OCI-LY1 (cell line): ENCODE measurements around the gene BEND7.

Experiments used
- H2AFZ ChIP-seq: fragments of 200-600 bp; sonication (generic), shearing (Covaris generic); 2 replicates; pipeline ENCODE4 v1.6.0; 2014; ENCODE audit warnings: antibody characterized with exemption, mild to moderate bottlenecking, low read length
- H3F3A ChIP-seq: fragments of 200-600 bp; sonication (generic), shearing (Covaris generic); 2 replicates; pipeline ENCODE4 v1.6.0; 2014; ENCODE audit warnings: mild to moderate bottlenecking, antibody characterized with exemption, low read length, moderate library complexity; ENCODE audit not compliant: insufficient read depth
- H3K27ac ChIP-seq: fragments of 200-600 bp; sonication (generic); 2 replicates; pipeline ENCODE4 v1.5.1; 2014; ENCODE audit warnings: low read length, mixed run types, mild to moderate bottlenecking, low read depth; ENCODE audit not compliant: poor library complexity, severe bottlenecking
- H3K27me3 ChIP-seq: fragments of 200-600 bp; sonication (generic); 2 replicates; pipeline ENCODE4 v1.6.0; 2014; ENCODE audit warnings: antibody characterized with exemption, mild to moderate bottlenecking, low read length, moderate library complexity; ENCODE audit not compliant: insufficient read depth
- H3K36me3 ChIP-seq: fragments of 200-600 bp; sonication (generic); 2 replicates; pipeline ENCODE4 v1.6.1; 2014; ENCODE audit warnings: mild to moderate bottlenecking, antibody characterized with exemption, low read length, moderate library complexity, mixed read lengths; ENCODE audit not compliant: insufficient read depth
- H3K4me1 ChIP-seq: fragments of 200-600 bp; sonication (generic); 2 replicates; pipeline ENCODE4 v1.5.1; 2014; ENCODE audit warnings: mild to moderate bottlenecking, low read length, moderate library complexity; ENCODE audit not compliant: insufficient read depth, severe bottlenecking
- H3K4me2 ChIP-seq: fragments of 200-600 bp; sonication (generic), shearing (Covaris generic); 2 replicates; pipeline ENCODE4 v1.6.1; 2014; ENCODE audit warnings: low read length
- H3K4me3 ChIP-seq: fragments of 200-600 bp; sonication (generic); 2 replicates; pipeline ENCODE4 v1.5.1; 2014; ENCODE audit warnings: low read length, low read depth, mild to moderate bottlenecking, mixed read lengths; ENCODE audit not compliant: poor library complexity, severe bottlenecking
- H3K79me2 ChIP-seq: fragments of 200-600 bp; shearing (Covaris generic); 2 replicates; pipeline ENCODE4 v1.6.1; 2016; ENCODE audit warnings: mixed run types, low read length, mixed read lengths; ENCODE audit not compliant: insufficient read depth
- H3K9ac ChIP-seq: fragments of 200-600 bp; sonication (generic), shearing (Covaris generic); 2 replicates; pipeline ENCODE4 v1.6.1; 2014; ENCODE audit warnings: mild to moderate bottlenecking, low read length, mixed read lengths
- H3K9me2 ChIP-seq: fragments of 200-600 bp; sonication (generic), shearing (Covaris generic); 2 replicates; pipeline ENCODE4 v1.6.1; 2014; ENCODE audit warnings: low read depth, mild to moderate bottlenecking, low read length, mixed read lengths
- H3K9me3 ChIP-seq: fragments of 200-600 bp; shearing (Covaris generic); 2 replicates; pipeline ENCODE4 v1.6.1; 2014; ENCODE audit warnings: low read length, mixed read lengths
- H4K20me1 ChIP-seq: fragments of 200-600 bp; sonication (generic), shearing (Covaris generic); 2 replicates; pipeline ENCODE4 v1.6.0; 2016; ENCODE audit warnings: mild to moderate bottlenecking, low read length; ENCODE audit not compliant: insufficient read depth
- CTCF ChIP-seq: fragments of 200-600 bp; sonication (generic), shearing (Covaris generic); IDR thresholded peaks from 2 replicates; pipeline ENCODE4 v1.5.1; 2017; ENCODE audit warnings: mild to moderate bottlenecking, antibody characterized with exemption, low read length, moderate library complexity, mixed read lengths
- EZH2 ChIP-seq: fragments of 200-600 bp; sonication (generic), shearing (Covaris generic); IDR thresholded peaks from 2 replicates; pipeline ENCODE4 v1.8.0; 2017; ENCODE audit warnings: borderline replicate concordance, mixed run types, mild to moderate bottlenecking, antibody characterized with exemption, low read length, moderate library complexity, mixed read lengths

The BEND7 gene

GRCh38 chr10:13425397-13425796 is 103.4 kb downstream of the BEND7 start:
- H4K20me1 ChIP-seq = no peaks in the 10 kb centered on the region
- no peaks in the 10 kb centered on the region for H3F3A ChIP-seq
- no peaks in the 10 kb centered on the region for H3K36me3 ChIP-seq
- no peak overlapping the region for H3K4me3 ChIP-seq
- no peak overlapping the region for H2AFZ ChIP-seq
- no peak overlapping the region for H3K4me2 ChIP-seq
- TF ChIP-seq CTCF = no peak
- no peak for TF ChIP-seq EZH2
- H3K27ac ChIP-seq = no peak overlapping the region
- H3K79me2 ChIP-seq = no peaks in the 10 kb centered on the region
- H3K9me3 ChIP-seq = no peaks in the 10 kb centered on the region
- no peaks in the 10 kb centered on the region for H3K27me3 ChIP-seq
- H3K9me2 ChIP-seq = no peaks in the 10 kb centered on the region
- H3K4me1 ChIP-seq = no peaks in the 10 kb centered on the region
- no peak overlapping the region for H3K9ac ChIP-seq

GRCh38 chr10:13422800-13423199 is 106.0 kb downstream of the BEND7 start:
- H3K36me3 ChIP-seq = no peaks in the 10 kb centered on the region
- no peaks in the 10 kb centered on the region for H3K4me1 ChIP-seq
- H3K79me2 ChIP-seq = no peaks in the 10 kb centered on the region
- no peaks in the 10 kb centered on the region for H3F3A ChIP-seq
- TF ChIP-seq EZH2 (no peak), CTCF (no peak)
- H3K27ac ChIP-seq = no peak overlapping the region
- no peaks in the 10 kb centered on the region for H4K20me1 ChIP-seq
- no peaks in the 10 kb centered on the region for H3K9me2 ChIP-seq
- no peak overlapping the region for H2AFZ ChIP-seq
- no peaks in the 10 kb centered on the region for H3K9me3 ChIP-seq
- no peaks in the 10 kb centered on the region for H3K27me3 ChIP-seq
- no peak overlapping the region for H3K4me2 ChIP-seq
- no peak overlapping the region for H3K4me3 ChIP-seq
- no peak overlapping the region for H3K9ac ChIP-seq

DNA sequence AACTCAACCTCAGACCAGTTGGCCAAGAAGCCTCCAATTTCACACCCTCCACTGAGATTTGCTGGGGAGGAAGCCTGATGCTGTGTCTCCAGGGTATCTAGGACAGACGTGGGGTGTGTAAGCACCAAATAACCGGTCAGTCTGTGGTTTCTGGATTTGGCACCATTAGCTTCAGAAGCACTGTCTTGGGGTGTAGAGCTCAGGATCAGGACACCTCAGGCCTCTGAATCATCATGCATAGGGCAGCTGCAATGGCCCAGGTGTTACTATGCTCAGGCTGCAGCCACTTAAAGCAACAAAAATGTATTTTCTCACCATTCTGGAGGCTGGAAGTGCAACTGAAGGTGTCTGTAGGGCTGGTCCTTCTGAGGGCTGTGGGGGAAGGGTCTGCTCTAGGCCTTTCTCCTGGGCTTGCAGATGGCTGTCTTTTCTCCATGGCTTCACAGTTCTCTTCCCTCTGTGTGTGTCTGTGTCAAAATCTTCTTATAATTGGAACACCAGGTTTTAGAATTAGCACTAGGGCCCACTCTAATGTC is 107.4 kb downstream of the BEND7 start:
- no peaks in the 10 kb centered on the region for H3K36me3 ChIP-seq
- TF ChIP-seq EZH2 (no peak), CTCF (no peak)
- no peak overlapping the region for H2AFZ ChIP-seq
- no peaks in the 10 kb centered on the region for H3K4me1 ChIP-seq
- no peak overlapping the region for H3K4me2 ChIP-seq
- H3K9ac ChIP-seq = no peak overlapping the region
- H3K27me3 ChIP-seq = no peaks in the 10 kb centered on the region
- no peaks in the 10 kb centered on the region for H4K20me1 ChIP-seq
- H3K9me3 ChIP-seq = no peaks in the 10 kb centered on the region
- H3K27ac ChIP-seq = no peak overlapping the region
- H3F3A ChIP-seq = no peaks in the 10 kb centered on the region
- no peaks in the 10 kb centered on the region for H3K79me2 ChIP-seq
- no peak overlapping the region for H3K4me3 ChIP-seq
- no peaks in the 10 kb centered on the region for H3K9me2 ChIP-seq
